ENCODE results near the gene FYN. TPM values are rescaled to one million over a fixed set of nuclear protein-coding genes. Genes with fewer than 3 reads are reported as not detected.

Gene FYN
- total and polyA plus RNA-seq, 9 of the 15 experiments (the other 6 are each of a cell fraction or from before 2014, with no cell fraction given): 2.9 to 22.1 (median 11.4) TPM

GRCh38 chr6:111759331-111759835 is 113.9 kb downstream of the FYN start:
- Histone ChIP-seq H2AFZ (ENCODE audit: low read depth, low read length) (no peak overlapping the region), H3K27me3 (ENCODE audit: control insufficient read depth in 2 of 2, insufficient read depth in 2 of 2, low read length in 2 of 2) (peaks cover 0 to 19% of the 10 kb centered on the region in 2 experiments; a peak in 2 of 5 replicates), H3K4me1 (replicated peaks in 1 of 2; ENCODE audit: control insufficient read depth in 2 of 2, insufficient read depth in 2 of 2, low read length in 2 of 2) (no peaks in the 10 kb centered on the region), H3K9me1 (ENCODE audit: control insufficient read depth, insufficient read depth, low read length) (no peaks in the 10 kb centered on the region), H3K4me3 (no peak overlapping the region), H4K20me1 (replicated peaks; ENCODE audit: control insufficient read depth, insufficient read depth, low read length) (no peaks in the 10 kb centered on the region), H3K79me2 (ENCODE audit: control insufficient read depth, insufficient read depth, low read length) (no peaks in the 10 kb centered on the region), H3K4me2 (ENCODE audit: insufficient read depth, low read length) (no peak overlapping the region), H3K9ac (ENCODE audit: insufficient read depth in 1 of 2, low read depth in 2 of 2, low read length in 2 of 2) (no peak overlapping the region), H3K36me3 (ENCODE audit: control insufficient read depth, insufficient read depth, low read length) (no peaks in the 10 kb centered on the region), H3K27ac (ENCODE audit: extremely low read depth, low read depth, low read length) (no peak overlapping the region), H3K9me3 (replicated peaks; ENCODE audit: control insufficient read depth, insufficient read depth, low read depth, low read length) (no peaks in the 10 kb centered on the region)
- 2% methylated on average over 10 of the region's 10 CpGs for WGBS (ENCODE audit: insufficient coverage, low coverage, missing lambda C conversion rate)
- ChIA-PET CTCF (ENCODE audit: low intra/inter-chr PET ratio) (no interaction called here), POLR2A (no interaction called here)
- no TSS peak for BruUV-seq (replicated peaks)
- ATAC-seq (no peak), FAIRE-seq (no peak), DNase-seq (ENCODE audit: extremely low read depth in 1 of 4, low spot score in 3 of 4) (no peak)
- intact Hi-C loops (cut with micrococcal nuclease) (no loop called here), in situ Hi-C loops (cut with MboI) (no loop called here)
- TF ChIP-seq, protein P1, sequence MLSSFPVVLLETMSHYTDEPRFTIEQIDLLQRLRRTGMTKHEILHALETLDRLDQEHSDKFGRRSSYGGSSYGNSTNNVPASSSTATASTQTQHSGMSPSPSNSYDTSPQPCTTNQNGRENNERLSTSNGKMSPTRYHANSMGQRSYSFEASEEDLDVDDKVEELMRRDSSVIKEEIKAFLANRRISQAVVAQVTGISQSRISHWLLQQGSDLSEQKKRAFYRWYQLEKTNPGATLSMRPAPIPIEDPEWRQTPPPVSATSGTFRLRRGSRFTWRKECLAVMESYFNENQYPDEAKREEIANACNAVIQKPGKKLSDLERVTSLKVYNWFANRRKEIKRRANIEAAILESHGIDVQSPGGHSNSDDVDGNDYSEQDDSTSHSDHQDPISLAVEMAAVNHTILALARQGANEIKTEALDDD (IDR thresholded peaks at IDR 0.05): no peak
- no peak for TF ChIP-seq BCOR (IDR thresholded peaks at IDR 0.05)
- TF ChIP-seq, protein P2, sequence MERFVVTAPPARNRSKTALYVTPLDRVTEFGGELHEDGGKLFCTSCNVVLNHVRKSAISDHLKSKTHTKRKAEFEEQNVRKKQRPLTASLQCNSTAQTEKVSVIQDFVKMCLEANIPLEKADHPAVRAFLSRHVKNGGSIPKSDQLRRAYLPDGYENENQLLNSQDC (CRISPR knock-in tag; IDR thresholded peaks at IDR 0.05): no peak
- TF ChIP-seq SRSF3 (IDR thresholded peaks at IDR 0.05; ENCODE audit: insufficient read depth, low read length): no peak
- no peak for TF ChIP-seq ZNF695 (CRISPR knock-in tag; IDR thresholded peaks at IDR 0.05)
- TF ChIP-seq, protein P3, sequence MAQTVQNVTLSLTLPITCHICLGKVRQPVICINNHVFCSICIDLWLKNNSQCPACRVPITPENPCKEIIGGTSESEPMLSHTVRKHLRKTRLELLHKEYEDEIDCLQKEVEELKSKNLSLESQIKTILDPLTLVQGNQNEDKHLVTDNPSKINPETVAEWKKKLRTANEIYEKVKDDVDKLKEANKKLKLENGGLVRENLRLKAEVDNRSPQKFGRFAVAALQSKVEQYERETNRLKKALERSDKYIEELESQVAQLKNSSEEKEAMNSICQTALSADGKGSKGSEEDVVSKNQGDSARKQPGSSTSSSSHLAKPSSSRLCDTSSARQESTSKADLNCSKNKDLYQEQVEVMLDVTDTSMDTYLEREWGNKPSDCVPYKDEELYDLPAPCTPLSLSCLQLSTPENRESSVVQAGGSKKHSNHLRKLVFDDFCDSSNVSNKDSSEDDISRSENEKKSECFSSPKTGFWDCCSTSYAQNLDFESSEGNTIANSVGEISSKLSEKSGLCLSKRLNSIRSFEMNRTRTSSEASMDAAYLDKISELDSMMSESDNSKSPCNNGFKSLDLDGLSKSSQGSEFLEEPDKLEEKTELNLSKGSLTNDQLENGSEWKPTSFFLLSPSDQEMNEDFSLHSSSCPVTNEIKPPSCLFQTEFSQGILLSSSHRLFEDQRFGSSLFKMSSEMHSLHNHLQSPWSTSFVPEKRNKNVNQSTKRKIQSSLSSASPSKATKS (CRISPR knock-in tag; IDR thresholded peaks at IDR 0.05): no peak
- TF ChIP-seq, protein P4, sequence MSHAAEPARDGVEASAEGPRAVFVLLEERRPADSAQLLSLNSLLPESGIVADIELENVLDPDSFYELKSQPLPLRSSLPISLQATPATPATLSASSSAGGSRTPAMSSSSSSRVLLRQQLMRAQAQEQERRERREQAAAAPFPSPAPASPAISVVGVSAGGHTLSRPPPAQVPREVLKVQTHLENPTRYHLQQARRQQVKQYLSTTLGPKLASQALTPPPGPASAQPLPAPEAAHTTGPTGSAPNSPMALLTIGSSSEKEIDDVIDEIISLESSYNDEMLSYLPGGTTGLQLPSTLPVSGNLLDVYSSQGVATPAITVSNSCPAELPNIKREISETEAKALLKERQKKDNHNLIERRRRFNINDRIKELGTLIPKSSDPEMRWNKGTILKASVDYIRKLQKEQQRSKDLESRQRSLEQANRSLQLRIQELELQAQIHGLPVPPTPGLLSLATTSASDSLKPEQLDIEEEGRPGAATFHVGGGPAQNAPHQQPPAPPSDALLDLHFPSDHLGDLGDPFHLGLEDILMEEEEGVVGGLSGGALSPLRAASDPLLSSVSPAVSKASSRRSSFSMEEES (CRISPR knock-in tag; IDR thresholded peaks at IDR 0.05): no peak
- no peak for TF ChIP-seq KLF13 (tag; IDR thresholded peaks at IDR 0.05; ENCODE audit: borderline replicate concordance, low read depth)
- no peak for TF ChIP-seq SETDB1 (IDR thresholded peaks at IDR 0.05; ENCODE audit: low read length)
- TF ChIP-seq TARDBP (IDR thresholded peaks at IDR 0.05): no peak
- no peak for TF ChIP-seq MEIS2 (IDR thresholded peaks at IDR 0.05; ENCODE audit: partially characterized antibody)
- no peak for TF ChIP-seq EP400 (IDR thresholded peaks at IDR 0.05)
- TF ChIP-seq TGIF2 (CRISPR knock-in tag; IDR thresholded peaks at IDR 0.05): no peak
- TF ChIP-seq CREB1 (IDR thresholded peaks at IDR 0.05): no peak
- no peak for TF ChIP-seq CREB1 (CRISPR knock-in tag; IDR thresholded peaks at IDR 0.05)
- TF ChIP-seq, protein P5, sequence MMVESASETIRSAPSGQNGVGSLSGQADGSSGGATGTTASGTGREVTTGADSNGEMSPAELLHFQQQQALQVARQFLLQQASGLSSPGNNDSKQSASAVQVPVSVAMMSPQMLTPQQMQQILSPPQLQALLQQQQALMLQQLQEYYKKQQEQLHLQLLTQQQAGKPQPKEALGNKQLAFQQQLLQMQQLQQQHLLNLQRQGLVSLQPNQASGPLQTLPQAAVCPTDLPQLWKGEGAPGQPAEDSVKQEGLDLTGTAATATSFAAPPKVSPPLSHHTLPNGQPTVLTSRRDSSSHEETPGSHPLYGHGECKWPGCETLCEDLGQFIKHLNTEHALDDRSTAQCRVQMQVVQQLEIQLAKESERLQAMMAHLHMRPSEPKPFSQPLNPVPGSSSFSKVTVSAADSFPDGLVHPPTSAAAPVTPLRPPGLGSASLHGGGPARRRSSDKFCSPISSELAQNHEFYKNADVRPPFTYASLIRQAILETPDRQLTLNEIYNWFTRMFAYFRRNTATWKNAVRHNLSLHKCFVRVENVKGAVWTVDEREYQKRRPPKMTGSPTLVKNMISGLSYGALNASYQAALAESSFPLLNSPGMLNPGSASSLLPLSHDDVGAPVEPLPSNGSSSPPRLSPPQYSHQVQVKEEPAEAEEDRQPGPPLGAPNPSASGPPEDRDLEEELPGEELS (CRISPR knock-in tag; IDR thresholded peaks at IDR 0.05; ENCODE audit: borderline replicate concordance): no peak
- TF ChIP-seq NRF1 (conservative IDR thresholded peaks at IDR 0.05 in 1 of 2, IDR thresholded peaks at IDR 0.05 in 1 of 2): no peak
- TF ChIP-seq KLF16 (IDR thresholded peaks at IDR 0.05): no peak

All from K562 (cell line).